Activated T-cell treated with anti-CD3 and anti-CD28 coated beads, Interleukin-2, amount 50 U/mL, for 24 hours (primary cell): ENCODE data around the gene FNBP1.

Experiments used
- DNase-seq: peaks from one replicate; pipeline ENCODE4 v3.0.0-alpha.2; 2020
- H3K27ac Mint-ChIP-seq: 2 replicates; pipeline ENCODE4 v1.8.0; 2020; ENCODE audit warnings: mild to moderate bottlenecking, mixed read lengths
- H3K27me3 Mint-ChIP-seq: 2 replicates; pipeline ENCODE4 v1.8.0; 2020; ENCODE audit warnings: mixed read lengths
- H3K36me3 Mint-ChIP-seq: 2 replicates; pipeline ENCODE4 v1.8.0; 2020; ENCODE audit warnings: low read depth, mixed read lengths
- H3K4me1 Mint-ChIP-seq: 2 replicates; pipeline ENCODE4 v1.8.0; 2020; ENCODE audit warnings: low read depth, mixed read lengths
- H3K4me3 Mint-ChIP-seq: 2 replicates; pipeline ENCODE4 v1.8.0; 2020; ENCODE audit warnings: mild to moderate bottlenecking, moderate library complexity, mixed read lengths
- H3K9me3 Mint-ChIP-seq: 2 replicates; pipeline ENCODE4 v1.8.0; 2020; ENCODE audit warnings: mixed read lengths

FNBP1 gene

GRCh38 chr9:129929496-129930125 lies 113.4 kb downstream of the FNBP1 start:
- Mint-ChIP-seq H3K27me3 (no peaks in the 10 kb centered on the region), H3K4me3 (no peak overlapping the region), H3K36me3 (peaks cover 87% of the 10 kb centered on the region), H3K9me3 (no peaks in the 10 kb centered on the region), H3K4me1 (peaks cover 53% of the 10 kb centered on the region), H3K27ac (peak overlapping the region; percentile 85)
- DNase-seq = peak; percentile 16

GRCh38 chr9:129923589-129923988 lies 119.4 kb downstream of the FNBP1 start:
- Mint-ChIP-seq H3K9me3 (no peaks in the 10 kb centered on the region), H3K27ac (peak overlapping the region; percentile 61), H3K36me3 (peaks cover 96% of the 10 kb centered on the region), H3K4me1 (peaks cover 48% of the 10 kb centered on the region), H3K27me3 (no peaks in the 10 kb centered on the region), H3K4me3 (no peak overlapping the region)
- DNase-seq = peak; percentile 11

DNA sequence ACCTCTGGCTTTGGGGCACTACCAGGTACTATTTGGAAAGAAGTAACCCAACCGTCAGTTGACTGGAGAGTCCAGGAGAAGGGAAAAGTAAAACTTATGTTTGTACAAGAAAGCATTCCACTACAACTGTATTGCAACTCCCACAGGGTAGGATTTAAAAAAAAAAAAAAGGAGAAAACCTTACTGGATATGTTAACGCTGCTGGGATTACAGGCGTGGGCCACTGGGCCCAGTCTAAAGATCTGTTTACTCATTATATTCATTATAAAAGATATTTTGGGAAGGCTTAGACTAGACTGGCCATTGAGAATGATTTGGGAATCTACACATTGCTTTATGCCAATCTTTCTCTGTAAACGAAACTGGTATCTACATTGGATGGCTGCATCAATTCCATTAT lies 121.1 kb downstream of the FNBP1 start:
- no peak for DNase-seq
- H3K36me3 Mint-ChIP-seq = peaks cover 97% of the 10 kb centered on the region
- no peaks in the 10 kb centered on the region for H3K9me3 Mint-ChIP-seq
- H3K4me1 Mint-ChIP-seq = peaks cover 54% of the 10 kb centered on the region
- H3K4me3 Mint-ChIP-seq = no peak overlapping the region
- H3K27me3 Mint-ChIP-seq = no peaks in the 10 kb centered on the region
- peak overlapping the region; percentile 53 for H3K27ac Mint-ChIP-seq

DNA sequence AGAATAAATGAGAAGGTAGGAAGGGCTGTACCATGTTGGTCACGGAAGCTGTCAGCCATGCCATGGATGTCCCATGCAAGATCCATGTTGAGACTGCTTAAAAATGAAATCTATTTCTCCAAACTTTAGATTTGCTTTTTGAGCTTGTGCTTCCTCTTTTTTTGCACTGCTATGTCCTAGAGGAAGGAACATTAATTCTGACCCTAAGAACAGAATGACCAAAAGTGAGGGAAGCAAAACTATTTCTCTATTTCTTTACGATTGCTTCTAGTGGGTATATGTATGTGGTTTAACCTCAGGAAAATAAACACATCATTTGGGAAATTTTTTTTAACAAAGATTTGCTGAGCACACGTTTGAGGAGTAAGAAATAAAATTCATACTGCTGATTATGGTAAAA lies 123.1 kb downstream of the FNBP1 start:
- H3K4me1 Mint-ChIP-seq = peaks cover 59% of the 10 kb centered on the region

GRCh38 chr9:129919277-129919676 lies 123.7 kb downstream of the FNBP1 start:
- Mint-ChIP-seq H3K27ac (peak overlapping the region; percentile 92), H3K9me3 (no peaks in the 10 kb centered on the region), H3K4me3 (peak overlapping the region; percentile 39), H3K4me1 (peaks cover 56% of the 10 kb centered on the region), H3K36me3 (peaks cover 91% of the 10 kb centered on the region), H3K27me3 (no peaks in the 10 kb centered on the region)
- no peak for DNase-seq

More for the DNA sequence above, 123.1 kb downstream of the FNBP1 start:
- Mint-ChIP-seq H3K9me3 (no peaks in the 10 kb centered on the region), H3K27me3 (no peaks in the 10 kb centered on the region), H3K4me3 (peak overlapping the region; percentile 27), H3K27ac (peak overlapping the region; percentile 92), H3K36me3 (peaks cover 94% of the 10 kb centered on the region)
- DNase-seq = no peak

- H3K9me3 Mint-ChIP-seq = no peaks in the 10 kb centered on the region
- H3K27me3 Mint-ChIP-seq = no peaks in the 10 kb centered on the region
- H3K36me3 Mint-ChIP-seq = peaks cover 91% of the 10 kb centered on the region
- H3K4me1 Mint-ChIP-seq = peaks cover 53% of the 10 kb centered on the region
- H3K27ac Mint-ChIP-seq = peak overlapping the region; percentile 92
- peak overlapping the region; percentile 39 for H3K4me3 Mint-ChIP-seq
- no peak for DNase-seq
Measured at GRCh38 chr9:129918296-129918950, 124.6 kb downstream of the FNBP1 start.

- DNase-seq = peak; percentile 20
- Mint-ChIP-seq H3K4me1 (peaks cover 44% of the 10 kb centered on the region), H3K9me3 (no peaks in the 10 kb centered on the region), H3K27ac (peak overlapping the region; percentile 29), H3K4me3 (no peak overlapping the region), H3K36me3 (peaks cover 91% of the 10 kb centered on the region), H3K27me3 (no peaks in the 10 kb centered on the region)
Measured at GRCh38 chr9:129916707-129917106, 126.3 kb downstream of the FNBP1 start.

- Mint-ChIP-seq H3K4me3 (no peak overlapping the region), H3K4me1 (peaks cover 40% of the 10 kb centered on the region), H3K9me3 (no peaks in the 10 kb centered on the region), H3K27me3 (no peaks in the 10 kb centered on the region), H3K36me3 (peaks cover 89% of the 10 kb centered on the region), H3K27ac (peak overlapping the region; percentile 77)
- DNase-seq = no peak
Measured at GRCh38 chr9:129914051-129914450, 128.9 kb downstream of the FNBP1 start.

GRCh38 chr9:129910628-129911567 lies 132.1 kb downstream of the FNBP1 start:
- H3K27me3 Mint-ChIP-seq = no peaks in the 10 kb centered on the region
- no peak overlapping the region for H3K4me3 Mint-ChIP-seq
- H3K4me1 Mint-ChIP-seq = peaks cover 32% of the 10 kb centered on the region
- H3K9me3 Mint-ChIP-seq = no peaks in the 10 kb centered on the region
- peaks cover 92% of the 10 kb centered on the region for H3K36me3 Mint-ChIP-seq
- peak; percentile 27 for DNase-seq
- peak overlapping the region; percentile 84 for H3K27ac Mint-ChIP-seq

- H3K9me3 Mint-ChIP-seq = no peaks in the 10 kb centered on the region
- H3K4me3 Mint-ChIP-seq = no peak overlapping the region
- H3K27me3 Mint-ChIP-seq = no peaks in the 10 kb centered on the region
- DNase-seq = no peak
- peak overlapping the region; percentile 84 for H3K27ac Mint-ChIP-seq
- peaks cover 92% of the 10 kb centered on the region for H3K36me3 Mint-ChIP-seq
- peaks cover 31% of the 10 kb centered on the region for H3K4me1 Mint-ChIP-seq
Measured at GRCh38 chr9:129909851-129910250, 133.1 kb downstream of the FNBP1 start.

- H3K27ac Mint-ChIP-seq = peak overlapping the region; percentile 84
- no peaks in the 10 kb centered on the region for H3K9me3 Mint-ChIP-seq
- no peak overlapping the region for H3K4me3 Mint-ChIP-seq
- H3K36me3 Mint-ChIP-seq = peaks cover 93% of the 10 kb centered on the region
- peaks cover 39% of the 10 kb centered on the region for H3K4me1 Mint-ChIP-seq
- no peaks in the 10 kb centered on the region for H3K27me3 Mint-ChIP-seq
- DNase-seq = peak; percentile 14
Measured at GRCh38 chr9:129908906-129909305, 134.1 kb downstream of the FNBP1 start.

- H3K36me3 Mint-ChIP-seq = peaks cover 94% of the 10 kb centered on the region
- no peaks in the 10 kb centered on the region for H3K27me3 Mint-ChIP-seq
- no peak for DNase-seq
- no peaks in the 10 kb centered on the region for H3K9me3 Mint-ChIP-seq
- H3K4me3 Mint-ChIP-seq = no peak overlapping the region
- H3K27ac Mint-ChIP-seq = peak overlapping the region; percentile 80
- peaks cover 45% of the 10 kb centered on the region for H3K4me1 Mint-ChIP-seq
Measured at GRCh38 chr9:129907201-129907600, 135.8 kb downstream of the FNBP1 start.

- H3K36me3 Mint-ChIP-seq = peaks cover 94% of the 10 kb centered on the region
- no peak overlapping the region for H3K4me3 Mint-ChIP-seq
- H3K4me1 Mint-ChIP-seq = peaks cover 47% of the 10 kb centered on the region
- peak overlapping the region; percentile 80 for H3K27ac Mint-ChIP-seq
- H3K9me3 Mint-ChIP-seq = no peaks in the 10 kb centered on the region
- DNase-seq = no peak
- no peaks in the 10 kb centered on the region for H3K27me3 Mint-ChIP-seq
Measured at GRCh38 chr9:129906298-129906697, 136.7 kb downstream of the FNBP1 start.

DNA sequence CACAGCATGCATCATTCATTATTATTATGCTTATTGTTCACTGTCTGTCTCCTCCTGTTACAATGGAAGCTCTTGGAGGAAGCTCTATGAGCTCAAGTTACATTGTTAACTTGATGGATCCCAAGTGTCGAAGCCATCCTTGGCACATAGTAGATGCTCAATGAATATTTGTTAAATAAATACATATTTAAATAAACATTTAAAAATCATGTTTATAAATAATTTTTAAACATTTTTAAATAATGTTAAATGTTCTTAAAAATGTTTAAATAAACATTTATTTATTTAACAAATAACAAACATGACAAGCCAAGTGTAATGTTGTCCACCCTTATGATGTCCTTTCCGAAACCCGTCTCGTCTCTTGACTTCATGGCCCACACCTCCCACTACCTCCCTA lies 138.3 kb downstream of the FNBP1 start:
- no peak for DNase-seq
- Mint-ChIP-seq H3K36me3 (peaks cover 96% of the 10 kb centered on the region), H3K27me3 (no peaks in the 10 kb centered on the region), H3K27ac (peak overlapping the region; percentile 75), H3K4me3 (no peak overlapping the region), H3K9me3 (no peaks in the 10 kb centered on the region), H3K4me1 (peaks cover 47% of the 10 kb centered on the region)
